ENCODE data around the gene SMG9. TPM values are rescaled to one million over a fixed set of nuclear protein-coding genes. Genes with fewer than 3 reads are reported as not detected.

Gene SMG9
- total RNA-seq, 1 experiment from 2014 or later = 89.4 TPM

DNA sequence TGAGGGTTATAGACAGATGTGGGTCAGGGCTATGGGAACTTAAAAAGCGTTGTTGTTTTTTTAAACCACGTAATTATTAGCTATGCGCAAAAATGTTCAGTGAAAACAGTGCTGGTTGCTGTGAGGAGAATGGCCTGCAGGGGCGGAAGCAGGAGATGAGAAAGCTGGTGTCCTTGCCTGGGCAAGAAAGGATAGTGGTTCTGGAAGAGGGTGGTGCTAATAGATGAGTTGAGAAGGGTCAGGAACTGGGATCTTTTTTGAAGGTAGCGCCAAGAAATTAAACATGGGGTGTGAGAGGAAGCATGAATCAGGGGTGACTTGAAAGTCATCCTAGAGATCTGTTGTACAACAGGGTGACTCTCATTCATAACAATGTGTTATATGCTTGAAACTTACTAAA, 4.8 kb upstream of the SMG9 start:
- peak; percentile 72 for DNase-seq (ENCODE audit: low spot score)

DNA sequence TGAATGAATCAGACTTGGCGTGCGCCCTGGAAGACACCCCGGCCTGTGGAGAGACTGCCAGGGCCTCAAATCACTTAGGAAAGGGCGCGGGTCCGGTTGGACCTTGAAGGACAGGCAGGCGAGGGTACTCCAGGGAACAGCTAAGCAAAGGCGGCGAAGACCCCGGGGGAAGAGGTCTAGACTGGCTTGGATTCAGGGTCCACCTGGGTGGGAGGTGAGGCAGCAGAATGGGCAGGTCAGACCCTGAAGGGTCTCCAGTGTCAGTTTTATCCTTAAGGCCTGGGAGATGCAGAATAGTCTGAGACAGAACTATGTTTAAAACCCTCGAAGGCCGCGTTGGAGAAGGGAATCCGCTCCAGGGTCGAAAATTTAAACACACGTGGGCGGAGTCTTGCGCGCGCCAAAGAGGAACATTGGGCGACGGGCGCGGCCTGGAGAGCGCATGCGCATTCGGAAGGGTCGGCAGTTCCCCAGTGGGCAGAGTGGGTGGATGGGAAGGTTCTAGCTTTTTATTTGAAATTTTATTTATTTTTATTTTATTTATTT, 567 bp upstream of the SMG9 start:
- peak; percentile 86 for DNase-seq (ENCODE audit: low spot score)

DNA sequence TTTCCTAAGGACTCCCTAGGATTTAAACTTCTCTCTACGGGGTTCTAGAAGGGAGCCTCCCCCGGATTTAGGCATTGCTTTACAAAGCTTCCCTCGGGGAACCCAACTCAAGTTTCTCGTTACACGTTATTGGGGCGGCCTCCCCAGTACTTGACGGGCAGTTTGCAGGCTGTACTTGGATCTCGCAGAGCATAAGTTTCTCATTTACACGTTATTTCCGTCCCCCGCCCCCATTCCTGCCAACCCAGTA, 584 bp downstream of the SMG9 start:
- no peak for DNase-seq (ENCODE audit: low spot score)

DNA sequence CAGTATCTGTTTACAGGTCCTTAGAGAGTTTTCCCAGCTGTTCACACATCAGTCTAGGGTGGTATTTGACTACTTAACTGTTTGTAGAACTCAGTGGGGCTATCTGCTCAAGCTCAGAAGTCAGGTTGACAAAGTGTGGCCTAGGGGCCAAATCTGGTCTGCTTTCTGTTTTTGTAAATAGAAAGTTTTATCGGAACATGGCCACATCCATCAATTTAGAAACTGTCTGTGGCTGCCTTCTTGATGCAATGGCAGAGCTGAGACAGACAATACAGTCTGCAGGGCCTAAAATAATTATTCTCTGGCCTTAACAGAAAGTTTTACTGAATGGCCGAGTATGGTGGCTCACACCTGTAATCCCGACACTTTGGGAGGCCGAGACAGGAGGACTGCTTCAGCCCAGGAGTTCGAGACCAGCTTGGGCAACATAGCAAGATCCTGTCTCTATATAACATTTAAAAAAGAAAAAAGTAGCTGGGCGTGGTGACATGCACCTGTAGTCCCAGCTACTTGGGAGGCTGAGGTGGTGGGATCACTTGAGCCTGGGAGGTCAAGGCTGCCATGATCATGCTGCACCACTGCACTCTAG, 2.4 kb downstream of the SMG9 start:
- DNase-seq (ENCODE audit: low spot score) = no peak

DNA sequence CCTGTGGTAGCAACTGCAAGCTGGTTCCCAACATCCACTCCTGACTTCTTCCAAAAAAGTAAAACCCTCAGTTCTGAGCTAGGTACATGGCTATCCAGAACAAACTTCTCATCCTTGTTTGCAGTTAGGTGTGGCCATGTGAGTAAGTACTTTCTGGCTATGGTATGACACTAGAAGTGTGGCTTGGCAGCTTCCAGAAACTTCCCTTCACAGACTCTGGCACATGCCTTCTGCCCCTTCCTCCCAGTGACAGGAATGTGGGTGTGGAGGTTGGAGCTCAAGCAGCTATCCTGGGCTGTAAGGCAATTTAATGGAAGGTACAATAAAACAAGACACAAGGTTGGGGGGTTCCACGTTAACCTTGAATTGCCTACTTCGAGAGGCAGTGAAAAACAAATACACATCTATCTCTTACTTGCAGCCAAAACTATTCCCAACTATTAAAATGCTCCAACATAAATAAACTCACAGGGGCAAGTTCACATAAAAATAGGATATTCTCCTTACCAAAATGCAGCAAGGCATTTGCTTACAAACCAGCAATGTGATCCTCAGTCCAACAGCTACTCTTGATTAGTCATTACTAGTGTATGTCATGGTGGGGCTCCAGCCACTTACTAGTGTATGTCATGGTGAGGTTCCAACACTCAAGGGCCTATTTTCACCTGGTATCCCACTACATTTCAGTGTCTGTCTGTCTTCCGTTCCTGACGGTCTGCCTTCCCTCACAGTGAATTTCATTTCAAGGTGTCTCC, 3.1 kb downstream of the SMG9 start:
- DNase-seq (ENCODE audit: low spot score) = no peak

DNA sequence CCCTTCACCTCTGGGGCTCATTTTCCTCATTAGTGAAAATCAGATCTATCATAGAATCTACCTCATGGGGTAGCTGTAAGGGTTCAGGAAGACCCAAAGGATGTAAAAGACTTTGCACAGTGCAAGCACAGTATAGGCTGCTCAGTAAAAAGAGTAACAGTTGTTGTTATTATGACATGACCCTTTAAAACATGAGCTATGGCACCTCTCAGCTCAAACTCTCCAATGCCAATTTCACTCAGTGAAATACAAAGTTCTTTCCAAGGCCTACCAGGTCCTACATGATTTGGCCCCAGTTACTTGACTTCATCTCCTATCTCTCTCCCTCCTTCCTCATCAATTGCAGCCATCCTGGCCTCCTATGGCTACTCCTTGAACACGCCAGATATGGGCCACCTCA, 4.9 kb downstream of the SMG9 start:
- DNase-seq (ENCODE audit: low spot score) = no peak

DNA sequence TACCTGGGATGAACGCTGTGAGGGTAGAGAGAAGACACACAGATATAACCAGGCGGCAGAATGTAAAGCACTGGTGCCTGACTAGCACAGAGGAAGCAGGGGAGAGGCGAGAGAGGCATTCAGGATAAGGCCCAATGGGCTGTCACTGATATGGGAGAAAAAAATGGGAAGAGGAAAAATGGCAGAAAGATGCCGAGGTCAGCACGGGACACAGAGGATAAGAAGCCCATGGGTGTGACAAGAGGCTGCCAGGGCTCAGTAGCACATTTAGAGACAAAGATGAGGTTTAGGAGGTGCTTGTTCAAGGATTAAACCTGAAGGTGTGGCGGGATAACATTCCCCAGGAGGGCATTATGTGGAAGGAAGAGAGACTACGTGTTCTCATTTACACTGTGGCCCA, 5.6 kb downstream of the SMG9 start:
- DNase-seq (ENCODE audit: low spot score) = no peak

DNA sequence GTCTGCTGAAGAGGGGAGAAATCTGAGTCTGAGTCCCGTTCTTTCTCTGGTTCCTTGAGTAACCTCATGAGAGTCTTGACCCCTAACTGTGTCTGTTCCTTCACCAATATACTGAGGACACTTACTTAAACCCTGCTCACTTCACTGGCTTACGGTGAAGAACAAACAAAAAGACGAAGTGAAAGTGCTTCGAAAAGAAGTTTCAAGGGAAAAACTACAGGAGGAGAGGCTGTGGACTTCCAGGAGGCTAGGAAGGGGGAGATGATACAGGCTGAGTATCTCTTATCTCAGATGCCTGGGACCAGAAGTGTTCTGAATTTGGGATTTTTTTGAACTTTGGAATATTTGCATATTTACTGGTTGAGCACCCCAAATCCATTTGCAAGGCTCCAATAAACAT, 6.1 kb downstream of the SMG9 start:
- no peak for DNase-seq (ENCODE audit: low spot score)

DNA sequence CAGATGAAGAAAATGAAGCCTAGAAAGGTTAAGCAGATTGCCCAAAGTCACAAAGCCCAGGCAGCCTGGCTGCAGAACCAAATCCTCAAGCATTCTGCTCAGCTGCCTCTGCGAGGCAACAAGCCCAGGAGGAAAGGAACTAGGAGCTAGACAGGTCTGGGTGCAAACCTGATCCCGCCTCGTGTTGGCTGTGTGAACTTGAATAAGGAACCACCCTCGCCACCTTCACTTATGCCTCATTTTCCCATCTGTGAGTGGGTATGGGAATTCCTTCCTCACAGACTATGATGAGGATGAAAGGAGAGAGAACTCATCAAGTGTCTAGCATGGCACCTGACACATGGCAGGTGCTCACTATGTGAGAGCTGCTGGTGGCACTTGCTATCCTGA, 6.6 kb downstream of the SMG9 start:
- DNase-seq (ENCODE audit: low spot score) = no peak

DNA sequence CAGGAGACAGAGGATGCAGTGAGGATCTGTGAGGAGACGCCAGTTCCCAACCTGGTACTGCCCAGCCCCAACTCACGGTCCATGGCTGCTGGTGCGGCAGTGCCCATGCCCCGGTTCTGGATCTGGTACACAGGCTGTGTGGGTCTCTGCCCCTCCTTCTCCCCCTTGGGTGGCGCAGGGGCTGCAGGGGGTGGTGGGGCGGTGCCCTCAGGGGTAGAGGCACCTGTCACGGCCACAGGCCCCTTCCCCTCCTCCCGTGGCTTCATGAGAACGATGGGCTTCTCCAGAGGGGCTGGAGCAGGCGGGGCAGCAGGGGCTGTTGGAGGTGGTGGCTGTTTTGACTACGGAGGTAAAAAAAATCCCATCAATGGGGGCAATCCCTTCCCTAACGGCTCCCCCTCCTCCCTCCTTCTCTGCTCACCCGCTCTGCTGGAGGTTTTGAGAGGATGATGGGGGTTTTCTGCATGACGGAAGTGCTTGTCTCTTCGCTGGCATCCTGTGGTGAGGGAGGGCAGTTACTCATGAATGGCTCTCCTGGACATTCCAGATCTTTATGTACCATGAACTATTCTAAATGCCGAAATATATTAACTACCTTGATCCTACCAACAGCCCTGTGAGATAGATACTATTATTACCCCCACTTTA, 7.1 kb downstream of the SMG9 start:
- no peak for DNase-seq (ENCODE audit: low spot score)

DNA sequence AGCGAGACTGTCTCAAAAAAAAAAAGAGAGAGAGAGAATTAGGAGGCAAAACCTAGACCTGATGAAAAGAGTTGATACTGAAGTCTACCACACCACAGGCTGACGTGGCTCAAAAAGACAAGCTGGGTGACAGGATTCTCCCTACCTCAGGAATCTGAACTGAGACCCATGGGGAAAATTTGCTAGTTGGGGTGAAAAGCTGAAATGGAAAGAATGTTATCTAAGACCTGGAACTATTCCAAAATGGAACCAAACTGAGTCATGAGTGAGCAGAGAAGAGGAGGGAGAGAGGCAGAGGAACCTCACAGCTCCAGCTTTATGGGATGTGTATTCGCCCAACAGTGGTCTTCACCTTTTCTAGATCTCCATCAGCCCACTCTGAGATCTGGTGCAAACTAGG, 11.7 kb downstream of the SMG9 start:
- no peak for DNase-seq (ENCODE audit: low spot score)

DNA sequence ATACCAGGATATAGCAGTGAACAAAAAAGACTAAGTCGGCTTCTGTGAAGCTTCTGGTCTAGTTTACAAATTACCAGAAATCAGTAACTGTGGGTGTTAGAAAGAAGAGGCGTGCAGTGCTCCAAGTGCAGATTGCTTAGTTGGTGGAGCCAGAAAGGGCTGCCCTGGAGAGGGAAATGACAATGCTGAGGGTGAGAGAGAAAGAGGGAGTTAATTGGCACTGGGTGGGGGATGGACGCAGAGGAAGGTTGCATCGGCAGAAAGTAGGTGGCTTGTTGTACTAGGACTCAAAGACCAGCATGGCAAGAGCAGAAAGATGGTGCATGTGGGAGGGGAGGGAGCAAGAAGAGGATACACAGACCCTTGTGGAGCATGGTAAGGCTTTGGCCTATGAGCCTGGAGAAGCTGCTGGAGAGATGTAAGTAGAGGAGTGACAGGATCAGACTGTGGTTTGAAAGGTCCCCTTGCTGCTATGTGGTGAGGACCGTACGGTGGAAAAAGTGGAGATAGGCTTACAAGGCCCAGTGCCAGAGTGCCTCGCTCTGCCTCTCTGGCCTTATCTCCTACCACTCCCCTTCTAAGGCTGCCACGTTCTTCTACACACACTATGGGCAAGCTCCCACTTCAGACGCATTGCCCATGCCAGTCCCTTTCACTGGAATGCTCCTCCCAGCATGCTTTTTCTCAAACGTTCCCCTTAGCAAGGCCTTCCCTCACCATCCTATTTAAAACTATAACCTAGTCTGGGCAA, 13.5 kb downstream of the SMG9 start:
- no peak for DNase-seq (ENCODE audit: low spot score)

DNA sequence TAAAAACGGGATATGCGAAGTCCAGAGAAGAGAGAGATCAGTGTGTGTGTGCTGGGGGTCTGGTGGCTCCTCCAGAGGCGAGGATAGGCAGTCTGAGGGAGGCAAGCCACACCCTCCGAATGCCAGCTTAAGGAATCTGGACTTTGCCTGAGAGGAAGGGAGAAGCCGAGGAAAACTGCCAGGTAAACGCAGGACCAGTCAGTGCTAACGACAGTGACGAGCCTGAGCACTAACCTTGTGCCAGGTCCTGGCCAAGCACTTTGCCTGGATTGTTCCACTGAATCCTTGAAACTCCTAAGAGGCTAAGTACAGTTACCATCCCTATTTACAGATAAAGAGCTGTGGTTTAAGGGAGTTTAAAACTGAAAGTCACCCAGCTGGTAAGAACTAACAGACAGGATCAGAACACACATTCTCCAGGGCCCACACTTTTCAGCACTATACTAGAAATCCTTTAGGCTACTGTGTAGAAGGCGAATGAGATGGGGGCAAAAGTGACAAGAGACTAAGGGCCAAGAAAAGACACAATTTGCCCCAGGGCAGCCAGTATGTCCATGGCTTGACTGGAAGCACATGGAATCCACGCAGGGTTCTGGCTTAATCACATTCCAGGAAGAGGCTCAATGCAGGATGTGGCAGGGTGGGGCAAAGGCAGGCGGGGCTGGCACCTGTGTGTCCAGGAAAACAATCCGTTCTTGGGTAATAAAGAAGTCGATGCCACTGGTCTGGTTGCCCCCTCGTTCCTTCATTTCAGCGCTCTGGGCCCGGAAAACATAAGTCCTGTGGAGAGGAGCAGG, 15.1 kb downstream of the SMG9 start:
- DNase-seq (ENCODE audit: low spot score) = peak; percentile 98

DNA sequence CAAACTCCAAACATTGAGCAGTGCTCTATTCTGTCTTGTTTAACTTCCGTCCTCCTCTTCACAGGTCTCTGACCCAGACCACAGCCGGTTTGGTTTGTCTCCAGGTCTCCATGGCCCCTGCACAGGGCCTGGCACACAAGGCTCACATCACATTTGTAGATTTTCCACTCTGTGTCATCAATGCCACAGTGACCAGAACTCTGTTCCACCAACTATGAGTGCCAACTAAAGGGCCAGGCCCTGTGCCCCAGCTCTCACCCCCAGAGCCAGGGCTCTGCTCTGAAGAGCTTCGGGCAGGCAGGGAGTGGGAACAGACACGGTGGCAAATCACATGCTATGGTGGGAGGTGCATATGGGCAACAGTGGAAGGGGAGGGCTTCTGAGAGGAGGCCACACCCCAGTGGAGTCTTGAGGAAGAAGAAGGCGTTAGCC, 16.0 kb downstream of the SMG9 start:
- peak; percentile 89 for DNase-seq (ENCODE audit: low spot score)

DNA sequence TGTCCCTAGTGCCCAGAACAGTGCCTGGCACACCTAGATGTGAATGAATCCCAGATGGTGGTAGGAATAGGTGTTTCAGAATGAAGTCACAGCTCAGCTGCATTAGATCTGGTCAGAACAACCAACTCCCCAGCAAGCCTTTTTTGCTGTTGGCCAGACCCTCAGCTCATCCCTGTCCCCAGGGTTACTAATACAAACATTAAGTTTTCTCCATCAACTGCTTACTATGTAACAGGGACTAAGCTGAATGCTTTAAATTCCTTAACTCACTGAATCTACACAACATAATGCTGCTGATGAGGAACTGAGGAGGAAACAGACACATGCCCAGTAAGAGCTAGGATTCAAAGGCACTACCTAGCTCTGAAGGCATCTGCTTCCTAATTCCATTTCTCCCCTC, 18.8 kb downstream of the SMG9 start:
- DNase-seq (ENCODE audit: low spot score) = no peak

DNA sequence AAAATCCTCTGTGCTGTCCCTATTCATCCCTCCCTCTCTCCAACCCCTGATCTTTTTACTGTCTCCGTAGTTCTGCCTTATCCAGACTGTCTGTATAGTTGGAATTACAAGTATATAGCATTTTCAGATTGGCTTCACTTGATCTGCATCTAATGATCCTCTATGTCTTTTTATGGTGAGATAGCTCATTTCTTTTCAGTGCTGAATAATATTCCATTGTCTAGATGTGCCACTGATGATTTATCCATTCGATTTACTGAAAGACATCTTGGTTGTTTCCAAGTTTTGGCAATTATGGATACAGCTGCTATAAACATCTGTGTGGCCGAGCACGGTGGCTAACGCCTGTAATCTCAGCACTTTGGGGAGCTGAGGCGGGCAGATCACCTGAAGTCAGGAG, 19.7 kb downstream of the SMG9 start:
- no peak for DNase-seq (ENCODE audit: low spot score)

DNA sequence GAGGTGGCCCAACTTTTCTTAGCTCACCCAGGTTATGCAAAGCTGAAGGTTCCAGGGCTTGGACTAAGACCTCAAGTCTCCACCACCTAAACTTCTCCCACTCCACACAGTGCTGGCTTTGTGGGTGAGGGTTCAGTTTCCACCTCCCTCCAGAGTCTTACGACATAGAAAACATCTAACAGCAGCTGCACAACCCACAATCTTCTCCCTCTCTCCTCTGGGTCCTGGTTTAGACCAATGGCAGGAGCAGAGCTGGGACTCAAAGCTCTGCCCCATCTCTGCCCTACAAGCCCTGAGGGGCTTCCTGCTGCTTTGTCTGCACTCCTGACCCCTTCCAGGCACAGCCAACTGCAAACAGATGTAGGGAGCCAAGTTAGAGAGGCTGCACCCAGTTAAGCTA, 22.9 kb downstream of the SMG9 start:
- DNase-seq (ENCODE audit: low spot score) = no peak

DNA sequence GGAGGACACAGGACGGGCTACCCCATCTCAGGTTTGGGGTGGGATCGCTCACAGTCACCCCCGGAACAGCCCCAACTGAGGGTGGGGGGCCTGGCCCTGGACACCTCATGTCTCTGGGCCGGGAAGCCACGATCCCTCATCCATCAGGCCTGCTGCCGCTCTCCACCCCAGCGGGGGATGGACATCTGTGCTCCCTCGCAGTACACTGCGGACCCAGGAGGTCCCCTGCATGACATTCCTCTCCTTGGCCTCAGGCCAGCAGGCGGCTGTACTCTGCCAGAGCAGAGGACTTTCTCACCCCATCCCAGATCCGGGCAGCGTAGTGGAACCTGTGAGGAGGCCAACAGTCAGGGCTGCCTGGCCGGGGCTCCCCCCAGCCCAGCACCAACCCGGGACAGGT, 23.4 kb downstream of the SMG9 start:
- DNase-seq (ENCODE audit: low spot score) = no peak

DNA sequence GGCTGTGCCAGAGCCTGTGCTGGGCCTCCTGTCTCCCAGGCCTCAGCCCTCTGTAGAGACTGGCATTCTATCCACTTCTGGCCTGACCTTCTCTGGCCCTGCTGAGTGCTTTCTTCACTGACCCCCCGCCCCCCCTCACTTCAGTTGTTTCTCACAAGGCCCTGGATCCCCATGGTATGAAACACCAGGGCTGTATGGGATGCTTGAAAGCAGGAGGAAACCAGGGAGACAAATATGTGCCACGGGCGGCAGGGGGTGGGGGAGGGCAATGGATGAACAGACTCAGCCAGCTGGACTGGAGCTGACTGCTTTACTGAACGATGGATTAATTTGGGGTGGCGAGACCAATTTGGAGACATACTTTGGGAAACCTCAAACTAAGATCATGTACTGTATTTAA, 24.8 kb downstream of the SMG9 start:
- no peak for DNase-seq (ENCODE audit: low spot score)

DNA sequence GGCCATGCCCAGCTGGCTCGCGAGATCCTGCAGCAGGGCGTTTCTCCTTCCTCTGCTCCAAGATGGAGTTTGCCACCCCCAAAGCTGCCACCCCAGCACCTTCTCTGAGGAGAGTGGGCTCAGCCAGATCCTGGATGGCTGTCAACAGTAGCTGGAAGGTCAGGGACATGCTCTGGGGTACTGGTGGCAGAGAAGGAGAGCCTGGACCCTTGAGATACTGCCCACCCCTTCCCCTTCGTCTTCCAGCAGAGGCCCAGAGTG, 27.2 kb downstream of the SMG9 start:
- no peak for DNase-seq (ENCODE audit: low spot score)

DNA sequence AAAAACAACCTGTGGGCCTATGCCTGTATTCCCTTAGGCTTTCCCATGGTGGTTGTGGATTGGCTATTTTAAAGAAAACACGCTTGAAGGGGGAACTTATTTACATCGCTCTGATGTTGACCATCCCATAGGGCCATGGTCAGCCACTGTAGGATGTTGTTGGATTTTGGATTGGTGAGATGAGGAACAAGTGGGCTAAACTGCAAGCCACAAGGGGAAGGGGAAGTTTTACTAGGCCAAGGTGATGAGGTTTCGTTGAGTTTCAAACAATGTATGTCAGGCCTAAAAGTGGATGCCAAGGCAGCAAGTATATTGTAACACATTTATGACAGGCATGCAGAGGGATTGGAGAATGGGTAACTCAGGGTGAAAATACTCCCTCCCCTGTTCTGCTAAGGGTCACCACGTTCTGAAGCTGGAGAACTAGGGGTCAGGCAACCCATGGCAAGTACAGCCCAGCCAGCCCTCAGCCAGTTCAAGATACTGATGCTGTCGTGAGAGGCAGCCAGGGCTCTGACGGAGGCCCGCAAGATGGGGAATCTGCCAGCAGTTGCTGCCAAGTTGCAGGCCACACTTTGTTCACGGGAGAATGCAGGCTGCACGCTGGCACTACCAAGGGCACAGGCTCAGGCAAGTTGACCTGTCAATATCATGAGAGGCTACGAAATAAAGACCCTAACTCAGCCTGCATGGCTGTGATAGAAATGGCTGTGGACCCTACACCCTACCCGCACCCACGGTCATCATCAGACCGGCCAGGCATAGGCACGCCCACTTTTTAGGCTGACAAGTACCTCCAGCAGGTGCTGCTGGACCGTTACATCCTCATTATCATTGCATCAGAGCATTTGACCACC, 27.8 kb downstream of the SMG9 start:
- peak; percentile 8 for DNase-seq (ENCODE audit: low spot score)
